ENCODE results near the gene LHFPL2. TPM values are rescaled to one million over a fixed set of nuclear protein-coding genes. Genes with fewer than 3 reads are reported as not detected.

The LHFPL2 gene
- total and polyA plus RNA-seq, 2 donors (not counting 1 experiment from before 2014, with no cell fraction given): 3.8 to 35.5 TPM

DNA sequence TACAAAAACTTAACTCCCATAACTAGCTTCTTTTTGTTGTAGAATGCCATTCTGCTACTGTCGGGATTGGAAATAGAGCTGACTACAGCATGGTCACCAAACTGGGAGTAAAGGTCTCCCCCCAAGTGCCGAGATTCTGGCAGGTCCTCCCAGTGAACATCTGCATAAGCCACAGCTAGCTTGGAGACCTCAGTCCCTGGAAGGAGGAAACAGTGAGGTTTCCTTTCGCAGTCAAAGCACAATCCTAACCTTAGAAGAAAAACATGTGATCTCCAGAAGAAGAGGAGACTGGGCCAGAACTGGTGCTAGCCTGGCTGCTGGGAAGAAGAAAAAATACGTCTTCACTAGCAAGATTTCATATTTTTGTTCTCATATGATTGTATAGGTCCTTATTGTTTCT, 160.7 kb downstream of the LHFPL2 start:
- no peaks in the 10 kb centered on the region for H3K9me3 Mint-ChIP-seq (ENCODE audit: insufficient read depth)
- Histone ChIP-seq H3K27me3 (replicated peaks in 1 of 4; ENCODE audit: control extremely low read depth in 1 of 4, control insufficient read depth in 3 of 4, insufficient read depth in 4 of 4, low read length in 3 of 4) (no peaks in the 10 kb centered on the region), H3K4me1 (ENCODE audit: control insufficient read depth in 2 of 2, insufficient read depth in 2 of 2, low read length in 2 of 2) (peaks cover 15 to 17% of the 10 kb centered on the region in 2 donors), H3K79me2 (ENCODE audit: control insufficient read depth, insufficient read depth, low read length) (no peaks in the 10 kb centered on the region), H3K4me3 (ENCODE audit: control extremely low read depth in 1 of 5, extremely low read depth in 1 of 5, insufficient read depth in 1 of 5, low read depth in 2 of 5, low read length in 4 of 5) (no peak overlapping the region), H3K9me3 (ENCODE audit: control extremely low read depth in 1 of 3, control insufficient read depth in 2 of 3, insufficient read depth in 1 of 3, low read length in 2 of 3) (no peaks in the 10 kb centered on the region), H4K20me1 (ENCODE audit: control insufficient read depth, insufficient read depth, low read length, poor library complexity, severe bottlenecking) (no peaks in the 10 kb centered on the region), H2AFZ (ENCODE audit: insufficient read depth, low read depth, low read length, poor library complexity, severe bottlenecking) (no peak overlapping the region), H3K9ac (ENCODE audit: low read length) (no peak overlapping the region), H3K4me2 (replicated peaks; ENCODE audit: low read depth, low read length, poor library complexity, severe bottlenecking) (no peak overlapping the region), H3K27ac (ENCODE audit: low read length in 2 of 2) (no peak overlapping the region), H3K36me3 (replicated peaks in 1 of 2; ENCODE audit: control extremely low read depth in 1 of 2, control insufficient read depth in 1 of 2, extremely low read depth in 1 of 2, insufficient read depth in 2 of 2, low read length in 1 of 2) (peaks cover 3 to 13% of the 10 kb centered on the region in 2 experiments)
- no peak overlapping the region for H3K27ac Mint-ChIP-seq
- CTCF ChIA-PET: interaction anchor here (1.6 kb wide), 1 partner anchor 20 kb away, joined by 5 read pairs; no protein-coding TSS in a partner anchor
- no peak overlapping the region for H3K4me3 Mint-ChIP-seq
- DNase-seq: no peak
- POLR2A ChIA-PET: no interaction called here
- TF ChIP-seq EZH2 (IDR thresholded peaks at IDR 0.05; ENCODE audit: borderline replicate concordance, insufficient read depth, low read depth, low read length, poor library complexity, severe bottlenecking) (no peak), CTCF (IDR thresholded peaks at IDR 0.05) (no peak)
- no peak for ATAC-seq (ENCODE audit: low read depth)
- WGBS (ENCODE audit: insufficient coverage): 33% methylated on average over 1 of the region's 4 CpGs
- intact Hi-C loops (cut with micrococcal nuclease): no loop called here
- no peaks in the 10 kb centered on the region for H3K27me3 Mint-ChIP-seq
- H3K4me1 Mint-ChIP-seq: peaks cover 18% of the 10 kb centered on the region

DNA sequence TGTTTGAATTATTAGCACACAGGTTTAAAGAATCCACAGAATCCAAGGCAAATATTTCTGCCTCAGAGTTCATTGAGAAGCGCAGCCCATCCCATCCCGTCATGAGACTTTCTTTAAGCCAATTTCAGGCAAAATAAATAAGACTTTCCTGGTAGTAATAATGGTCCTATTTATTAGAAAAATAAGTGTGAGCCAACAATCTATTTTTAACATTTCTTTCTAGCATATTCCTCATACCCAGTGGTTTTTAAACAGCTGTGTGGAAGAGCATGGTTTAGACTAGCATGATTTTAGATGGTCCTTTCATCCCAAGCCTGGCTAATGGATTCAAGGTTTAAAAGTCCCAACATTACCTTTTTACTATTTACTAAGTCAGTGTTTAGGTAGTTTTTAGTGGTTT, 162.4 kb downstream of the LHFPL2 start:
- Histone ChIP-seq H3K79me2 (ENCODE audit: control insufficient read depth, insufficient read depth, low read length) (no peaks in the 10 kb centered on the region), H3K4me3 (ENCODE audit: control extremely low read depth in 1 of 5, extremely low read depth in 1 of 5, insufficient read depth in 1 of 5, low read depth in 2 of 5, low read length in 4 of 5) (no peak overlapping the region), H3K27ac (ENCODE audit: low read length in 2 of 2) (no peak overlapping the region), H2AFZ (ENCODE audit: insufficient read depth, low read depth, low read length, poor library complexity, severe bottlenecking) (no peak overlapping the region), H3K9me3 (ENCODE audit: control extremely low read depth in 1 of 3, control insufficient read depth in 2 of 3, insufficient read depth in 1 of 3, low read length in 2 of 3) (no peaks in the 10 kb centered on the region), H3K4me2 (replicated peaks; ENCODE audit: low read depth, low read length, poor library complexity, severe bottlenecking) (no peak overlapping the region), H4K20me1 (ENCODE audit: control insufficient read depth, insufficient read depth, low read length, poor library complexity, severe bottlenecking) (no peaks in the 10 kb centered on the region), H3K36me3 (replicated peaks in 1 of 2; ENCODE audit: control extremely low read depth in 1 of 2, control insufficient read depth in 1 of 2, extremely low read depth in 1 of 2, insufficient read depth in 2 of 2, low read length in 1 of 2) (peaks cover 3 to 13% of the 10 kb centered on the region in 2 experiments), H3K27me3 (replicated peaks in 1 of 4; ENCODE audit: control extremely low read depth in 1 of 4, control insufficient read depth in 3 of 4, insufficient read depth in 4 of 4, low read length in 3 of 4) (no peaks in the 10 kb centered on the region), H3K4me1 (ENCODE audit: control insufficient read depth in 2 of 2, insufficient read depth in 2 of 2, low read length in 2 of 2) (peaks cover 15 to 18% of the 10 kb centered on the region in 2 donors), H3K9ac (ENCODE audit: low read length) (no peak overlapping the region)
- H3K27ac Mint-ChIP-seq: no peak overlapping the region
- no peak overlapping the region for H3K4me3 Mint-ChIP-seq
- no peak for TF ChIP-seq EZH2 (IDR thresholded peaks at IDR 0.05; ENCODE audit: borderline replicate concordance, insufficient read depth, low read depth, low read length, poor library complexity, severe bottlenecking)
- TF ChIP-seq CTCF (IDR thresholded peaks at IDR 0.05): no peak
- CTCF ChIA-PET: interaction anchor here (1.6 kb wide), 1 partner anchor 18 kb away, joined by 5 read pairs; no protein-coding TSS in a partner anchor
- WGBS (ENCODE audit: insufficient coverage): no CpG with 5 or more reads among the region's 2 CpGs
- peaks cover 22% of the 10 kb centered on the region for H3K4me1 Mint-ChIP-seq
- intact Hi-C loops (cut with micrococcal nuclease): no loop called here
- DNase-seq (no peak), ATAC-seq (ENCODE audit: low read depth) (no peak)
- H3K9me3 Mint-ChIP-seq (ENCODE audit: insufficient read depth): no peaks in the 10 kb centered on the region
- no peaks in the 10 kb centered on the region for H3K27me3 Mint-ChIP-seq
- POLR2A ChIA-PET: no interaction called here
